ENCODE data around the gene ELMO3. TPM values are rescaled to one million over a fixed set of nuclear protein-coding genes. Genes with fewer than 3 reads are reported as not detected.

ELMO3 gene
- total RNA-seq, 1 experiment from 2014 or later: 8.6 TPM

DNA sequence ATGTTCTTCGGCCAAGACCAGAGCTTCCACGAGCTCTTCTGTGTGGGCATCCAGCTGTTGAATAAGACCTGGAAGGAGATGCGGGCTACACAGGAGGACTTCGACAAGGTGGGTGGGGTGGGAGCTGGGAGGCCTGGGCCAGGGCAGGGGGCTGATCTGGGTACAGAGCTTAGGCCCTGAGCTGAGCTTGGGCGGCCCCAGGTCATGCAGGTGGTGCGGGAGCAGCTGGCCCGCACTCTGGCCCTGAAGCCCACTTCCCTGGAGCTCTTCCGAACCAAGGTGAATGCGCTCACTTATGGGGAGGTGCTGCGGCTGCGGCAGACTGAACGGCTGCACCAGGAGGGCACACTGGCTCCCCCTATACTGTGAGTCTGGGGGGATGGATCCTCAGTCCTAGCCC is 3.5 kb downstream of the ELMO3 start:
- H3K4me1 Mint-ChIP-seq: peaks cover 19 to 21% of the 10 kb centered on the region in 2 experiments
- no peak overlapping the region for H2BK5ac ChIP-seq (ENCODE audit: insufficient read length, low read length)
- H3K23me2 ChIP-seq (ENCODE audit: insufficient read length, low read depth, low read length, poor library complexity, severe bottlenecking): no peaks in the 10 kb centered on the region

More for the DNA sequence above, 3.5 kb downstream of the ELMO3 start:
- H3K79me2 ChIP-seq (ENCODE audit: insufficient read depth, low read length): no peaks in the 10 kb centered on the region
- no peak overlapping the region for H2AFZ ChIP-seq (ENCODE audit: low read length)
- no peaks in the 10 kb centered on the region for H3K4me1 ChIP-seq (ENCODE audit: insufficient read depth, low read length)
- no peak overlapping the region for H3K14ac ChIP-seq (ENCODE audit: insufficient read depth, low read length)
- no peak overlapping the region for H3T11ph ChIP-seq (ENCODE audit: low read length)
- H3K23ac ChIP-seq (ENCODE audit: insufficient read length, low read depth, low read length): no peak overlapping the region
- H3K9ac ChIP-seq (ENCODE audit: extremely low read depth, insufficient read length, low read length): no peak overlapping the region
- no peak overlapping the region for H4K8ac ChIP-seq (replicated peaks; ENCODE audit: insufficient read length, low read depth, low read length)
- Mint-ChIP-seq H3K36me3 (ENCODE audit: insufficient read depth in 1 of 3, low read depth in 3 of 3) (peaks cover 4 to 36% (median 11%) of the 10 kb centered on the region in 3 experiments; a peak in 5 of 7 replicates), H3K9me3 (no peaks in the 10 kb centered on the region), H3K4me3 (no peak overlapping the region), H3K27me3 (ENCODE audit: low read depth) (0 out of 2 replicates have a peak, but pooled peaks cover 3% of the 10 kb centered on the region), H3K27ac (no peak overlapping the region)
- no peak overlapping the region for H2BK12ac ChIP-seq (ENCODE audit: insufficient read length, low read depth, low read length)
- no peak overlapping the region for H2BK20ac ChIP-seq (ENCODE audit: low read depth, low read length, poor library complexity, severe bottlenecking)
- H3K18ac ChIP-seq (ENCODE audit: insufficient read length, low read depth, low read length): no peak overlapping the region
- H3K79me1 ChIP-seq (ENCODE audit: insufficient read depth, low read depth, low read length, poor library complexity, severe bottlenecking): no peaks in the 10 kb centered on the region
- H3K27me3 ChIP-seq (ENCODE audit: insufficient read depth, low read length): no peaks in the 10 kb centered on the region
- H2BK120ac ChIP-seq (ENCODE audit: low read depth, low read length, poor library complexity, severe bottlenecking): no peak overlapping the region
- H4K91ac ChIP-seq (ENCODE audit: insufficient read length, low read depth, low read length): no peak overlapping the region
- no peaks in the 10 kb centered on the region for H4K20me1 ChIP-seq (ENCODE audit: control insufficient read depth, insufficient read depth, insufficient read length)
- TF ChIP-seq, protein P1, sequence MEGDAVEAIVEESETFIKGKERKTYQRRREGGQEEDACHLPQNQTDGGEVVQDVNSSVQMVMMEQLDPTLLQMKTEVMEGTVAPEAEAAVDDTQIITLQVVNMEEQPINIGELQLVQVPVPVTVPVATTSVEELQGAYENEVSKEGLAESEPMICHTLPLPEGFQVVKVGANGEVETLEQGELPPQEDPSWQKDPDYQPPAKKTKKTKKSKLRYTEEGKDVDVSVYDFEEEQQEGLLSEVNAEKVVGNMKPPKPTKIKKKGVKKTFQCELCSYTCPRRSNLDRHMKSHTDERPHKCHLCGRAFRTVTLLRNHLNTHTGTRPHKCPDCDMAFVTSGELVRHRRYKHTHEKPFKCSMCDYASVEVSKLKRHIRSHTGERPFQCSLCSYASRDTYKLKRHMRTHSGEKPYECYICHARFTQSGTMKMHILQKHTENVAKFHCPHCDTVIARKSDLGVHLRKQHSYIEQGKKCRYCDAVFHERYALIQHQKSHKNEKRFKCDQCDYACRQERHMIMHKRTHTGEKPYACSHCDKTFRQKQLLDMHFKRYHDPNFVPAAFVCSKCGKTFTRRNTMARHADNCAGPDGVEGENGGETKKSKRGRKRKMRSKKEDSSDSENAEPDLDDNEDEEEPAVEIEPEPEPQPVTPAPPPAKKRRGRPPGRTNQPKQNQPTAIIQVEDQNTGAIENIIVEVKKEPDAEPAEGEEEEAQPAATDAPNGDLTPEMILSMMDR (conservative IDR thresholded peaks at IDR 0.05): no peak
- WGBS (ENCODE audit: extremely low coverage, insufficient read length, low lambda C conversion rate): no CpG with 5 or more reads among the region's 12 CpGs
- no peaks in the 10 kb centered on the region for H3K9me3 ChIP-seq (ENCODE audit: control insufficient read depth, low read depth, low read length)
- H3K4ac ChIP-seq (ENCODE audit: low read depth, low read length): no peak overlapping the region
- H3K4me2 ChIP-seq (ENCODE audit: insufficient read depth, insufficient read length, low read length): no peak overlapping the region
- no peak for DNase-seq
- no peak overlapping the region for H4K5ac ChIP-seq (ENCODE audit: insufficient read length, low read depth, low read length)
- H3K56ac ChIP-seq (ENCODE audit: insufficient read length, low read depth, low read length): no peak overlapping the region
- no peak overlapping the region for H2BK15ac ChIP-seq (ENCODE audit: low read depth, low read length)
- no peak overlapping the region for H3K27ac ChIP-seq (ENCODE audit: insufficient read length, low read depth, low read length)
- H2AK5ac ChIP-seq (ENCODE audit: insufficient read length, low read length): no peak overlapping the region

Measured in H9 (cell line).